ENCODE results near the gene DDX1. TPM values are rescaled to one million over a fixed set of nuclear protein-coding genes. Genes with fewer than 3 reads are reported as not detected.

Gene DDX1
- total and polyA plus RNA-seq, 2 of the 4 experiments (the other 2 are of a cell fraction): 73.6 to 74.9 TPM

GRCh38 chr2:15622614-15623480 lies 31.2 kb downstream of the DDX1 start:
- POLR2A ChIA-PET (ENCODE audit: unreplicated experiment): no interaction called here
- intact Hi-C loops (cut with micrococcal nuclease) (no loop called here), in situ Hi-C loops (cut with MboI; ENCODE audit: low sequenced_read_pairs) (no loop called here), dilution Hi-C loops (cut with HindIII; ENCODE audit: low sequenced_read_pairs, unreplicated experiment) (no loop called here)
- Histone ChIP-seq H3K9me1 (ENCODE audit: insufficient read depth, low read length) (no peaks in the 10 kb centered on the region), H4K91ac (ENCODE audit: insufficient read depth, low read depth, low read length) (no peak overlapping the region), H3K4ac (ENCODE audit: low read depth, low read length) (no peak overlapping the region), H4K5ac (ENCODE audit: low read depth, low read length) (no peak overlapping the region), H3K56ac (ENCODE audit: extremely low read depth, insufficient read depth, low read length) (no peak overlapping the region), H4K20me1 (ENCODE audit: insufficient read depth, low read length) (no peaks in the 10 kb centered on the region), H3K27ac (ENCODE audit: insufficient read depth, low read length) (no peak overlapping the region), H2BK5ac (ENCODE audit: low read depth, low read length, poor library complexity, severe bottlenecking) (no peak overlapping the region), H2BK120ac (ENCODE audit: low read depth, low read length) (no peak overlapping the region), H3K36me3 (ENCODE audit: control insufficient read depth, insufficient read depth, low read length) (peaks cover 39% of the 10 kb centered on the region), H3K27me3 (ENCODE audit: control insufficient read depth, insufficient read depth, low read length) (no peaks in the 10 kb centered on the region), H3K14ac (replicated peaks; ENCODE audit: low read depth, low read length) (no peak overlapping the region), H2AK5ac (ENCODE audit: low read depth, low read length) (no peak overlapping the region), H2BK20ac (ENCODE audit: low read depth, low read length) (no peak overlapping the region), H3K4me3 (ENCODE audit: insufficient read depth, low read depth, low read length) (no peak overlapping the region), H3K79me1 (ENCODE audit: low read depth in 1 of 2, low read length in 2 of 2) (no peaks in the 10 kb centered on the region; a peak in 2 of 4 replicates), H3K4me2 (ENCODE audit: low read depth, low read length) (no peak overlapping the region), H3K23ac (ENCODE audit: low read depth, low read length) (no peak overlapping the region), H2AFZ (replicated peaks; ENCODE audit: low read length, poor library complexity) (no peak overlapping the region), H2AK9ac (replicated peaks; ENCODE audit: low read depth, low read length, poor library complexity) (no peak overlapping the region), H3K4me1 (ENCODE audit: control insufficient read depth, insufficient read depth, low read length) (no peaks in the 10 kb centered on the region), H4K8ac (ENCODE audit: low read depth in 2 of 2, low read length in 2 of 2) (no peak overlapping the region), H3K9me3 (ENCODE audit: control insufficient read depth, insufficient read depth, low read length) (no peaks in the 10 kb centered on the region), H3K9ac (ENCODE audit: low read depth, low read length) (no peak overlapping the region), H2BK15ac (ENCODE audit: low read depth, low read length) (no peak overlapping the region), H3K18ac (ENCODE audit: low read depth, low read length) (no peak overlapping the region)
- no peak for TF ChIP-seq NFE2L2 (IDR thresholded peaks at IDR 0.05; ENCODE audit: low read depth, low read length)
- TF ChIP-seq MXI1 (IDR thresholded peaks at IDR 0.05; ENCODE audit: borderline replicate concordance, low read depth, low read length): no peak
- TF ChIP-seq ELK1 (IDR thresholded peaks at IDR 0.05; ENCODE audit: borderline replicate concordance, low read depth, low read length): no peak
- TF ChIP-seq CEBPB (IDR thresholded peaks at IDR 0.05; ENCODE audit: low read depth, low read length): no peak
- TF ChIP-seq MAZ (IDR thresholded peaks at IDR 0.05; ENCODE audit: borderline replicate concordance, low read depth, low read length): no peak
- TF ChIP-seq CHD1 (IDR thresholded peaks at IDR 0.05; ENCODE audit: low read depth, low read length): no peak
- no peak for TF ChIP-seq RFX5 (IDR thresholded peaks at IDR 0.05; ENCODE audit: low read depth, low read length)
- TF ChIP-seq, protein P1, sequence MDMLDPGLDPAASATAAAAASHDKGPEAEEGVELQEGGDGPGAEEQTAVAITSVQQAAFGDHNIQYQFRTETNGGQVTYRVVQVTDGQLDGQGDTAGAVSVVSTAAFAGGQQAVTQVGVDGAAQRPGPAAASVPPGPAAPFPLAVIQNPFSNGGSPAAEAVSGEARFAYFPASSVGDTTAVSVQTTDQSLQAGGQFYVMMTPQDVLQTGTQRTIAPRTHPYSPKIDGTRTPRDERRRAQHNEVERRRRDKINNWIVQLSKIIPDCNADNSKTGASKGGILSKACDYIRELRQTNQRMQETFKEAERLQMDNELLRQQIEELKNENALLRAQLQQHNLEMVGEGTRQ (IDR thresholded peaks at IDR 0.05; ENCODE audit: low read depth, low read length): no peak
- TF ChIP-seq SMC3 (IDR thresholded peaks at IDR 0.05; ENCODE audit: low read depth, low read length): no peak
- TF ChIP-seq MAFK (IDR thresholded peaks at IDR 0.05; ENCODE audit: low read depth, low read length): no peak
- TF ChIP-seq POLR2A (IDR thresholded peaks at IDR 0.05; ENCODE audit: low read depth, low read length): no peak
- ATAC-seq (ENCODE audit: low read depth): no peak
- BruUV-seq (replicated peaks): no TSS peak
- DNase-seq: no peak
- no CpG with 5 or more reads among the region's 3 CpGs for WGBS, 2 experiments (ENCODE audit: extremely low coverage in 2 of 2, insufficient read length in 1 of 2)
- CTCF ChIA-PET: no interaction called here

Data from IMR-90 (cell line).